ENCODE data around the gene MAPKAPK5. TPM values are rescaled to one million over a fixed set of nuclear protein-coding genes. Genes with fewer than 3 reads are reported as not detected.

The MAPKAPK5 gene
- total RNA-seq, 4 donors from 2014 or later: 20.0 to 53.7 (median 43.1) TPM

GRCh38 chr12:111901182-111901581 lies 59.2 kb downstream of the MAPKAPK5 start:
- intact Hi-C loops (cut with DNase I; ENCODE audit: low total_unique reads): no loop called here
- Histone ChIP-seq H3K9me3 (no peaks in the 10 kb centered on the region), H3K27ac (no peak overlapping the region), H3K27me3 (no peaks in the 10 kb centered on the region), H3K36me3 (no peaks in the 10 kb centered on the region), H3K4me3 (no peak overlapping the region), H3K4me1 (no peaks in the 10 kb centered on the region)
- no peak for DNase-seq
- TF ChIP-seq POLR2A (IDR thresholded peaks at IDR 0.05): no peak
- TF ChIP-seq, protein P1, sequence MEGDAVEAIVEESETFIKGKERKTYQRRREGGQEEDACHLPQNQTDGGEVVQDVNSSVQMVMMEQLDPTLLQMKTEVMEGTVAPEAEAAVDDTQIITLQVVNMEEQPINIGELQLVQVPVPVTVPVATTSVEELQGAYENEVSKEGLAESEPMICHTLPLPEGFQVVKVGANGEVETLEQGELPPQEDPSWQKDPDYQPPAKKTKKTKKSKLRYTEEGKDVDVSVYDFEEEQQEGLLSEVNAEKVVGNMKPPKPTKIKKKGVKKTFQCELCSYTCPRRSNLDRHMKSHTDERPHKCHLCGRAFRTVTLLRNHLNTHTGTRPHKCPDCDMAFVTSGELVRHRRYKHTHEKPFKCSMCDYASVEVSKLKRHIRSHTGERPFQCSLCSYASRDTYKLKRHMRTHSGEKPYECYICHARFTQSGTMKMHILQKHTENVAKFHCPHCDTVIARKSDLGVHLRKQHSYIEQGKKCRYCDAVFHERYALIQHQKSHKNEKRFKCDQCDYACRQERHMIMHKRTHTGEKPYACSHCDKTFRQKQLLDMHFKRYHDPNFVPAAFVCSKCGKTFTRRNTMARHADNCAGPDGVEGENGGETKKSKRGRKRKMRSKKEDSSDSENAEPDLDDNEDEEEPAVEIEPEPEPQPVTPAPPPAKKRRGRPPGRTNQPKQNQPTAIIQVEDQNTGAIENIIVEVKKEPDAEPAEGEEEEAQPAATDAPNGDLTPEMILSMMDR (IDR thresholded peaks at IDR 0.05): no peak

GRCh38 chr12:111904446-111904975 lies 62.5 kb downstream of the MAPKAPK5 start:
- TF ChIP-seq, protein P1 (IDR thresholded peaks at IDR 0.05): no peak
- H3K4me3 ChIP-seq: no peak overlapping the region
- H3K9me3 ChIP-seq: no peaks in the 10 kb centered on the region
- intact Hi-C loops (cut with DNase I; ENCODE audit: low total_unique reads): no loop called here
- no peaks in the 10 kb centered on the region for H3K36me3 ChIP-seq
- no peak for DNase-seq
- no peak overlapping the region for H3K27ac ChIP-seq
- H3K4me1 ChIP-seq: no peaks in the 10 kb centered on the region
- no peaks in the 10 kb centered on the region for H3K27me3 ChIP-seq

DNA sequence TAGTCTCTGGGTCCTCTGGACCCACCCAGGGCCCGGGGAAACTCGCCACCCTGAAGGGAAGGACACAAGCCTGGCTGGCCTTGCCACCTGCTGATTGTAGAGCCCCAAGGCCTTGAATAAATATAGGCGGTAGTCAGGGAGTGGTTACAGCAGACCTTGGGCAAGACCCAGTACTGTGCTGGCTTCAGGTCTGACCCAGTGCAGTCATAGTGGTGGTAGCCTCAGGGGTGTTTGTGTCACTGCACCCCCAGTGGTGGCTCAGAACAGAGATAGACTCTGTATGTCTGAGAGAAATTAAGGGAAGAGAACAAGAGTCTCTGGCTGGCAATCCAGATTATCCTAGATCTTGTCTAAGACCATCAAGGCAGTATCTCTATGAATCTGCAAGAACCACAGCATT lies 63.5 kb downstream of the MAPKAPK5 start:
- H3K27me3 ChIP-seq: no peaks in the 10 kb centered on the region
- DNase-seq: no peak

GRCh38 chr12:111907740-111908139 lies 65.7 kb downstream of the MAPKAPK5 start:
- Histone ChIP-seq H3K36me3 (no peaks in the 10 kb centered on the region), H3K9me3 (no peaks in the 10 kb centered on the region), H3K27ac (no peak overlapping the region), H3K4me1 (no peaks in the 10 kb centered on the region), H3K27me3 (no peaks in the 10 kb centered on the region), H3K4me3 (no peak overlapping the region)
- intact Hi-C loops (cut with DNase I; ENCODE audit: low total_unique reads): no loop called here
- TF ChIP-seq POLR2A (IDR thresholded peaks at IDR 0.05): no peak
- TF ChIP-seq, protein P1 (IDR thresholded peaks at IDR 0.05): no peak
- no peak for DNase-seq

More for the DNA sequence above, 63.5 kb downstream of the MAPKAPK5 start:
- H3K27ac ChIP-seq: no peak overlapping the region
- no peaks in the 10 kb centered on the region for H3K9me3 ChIP-seq
- intact Hi-C loops (cut with DNase I; ENCODE audit: low total_unique reads): no loop called here
- no peak overlapping the region for H3K4me3 ChIP-seq
- no peaks in the 10 kb centered on the region for H3K36me3 ChIP-seq
- no peaks in the 10 kb centered on the region for H3K4me1 ChIP-seq
- TF ChIP-seq, protein P1 (IDR thresholded peaks at IDR 0.05): no peak
- TF ChIP-seq POLR2A (IDR thresholded peaks at IDR 0.05): no peak

GRCh38 chr12:111925171-111925570 lies 83.1 kb downstream of the MAPKAPK5 start:
- Histone ChIP-seq H3K4me3 (no peak overlapping the region), H3K36me3 (no peaks in the 10 kb centered on the region), H3K27me3 (no peaks in the 10 kb centered on the region), H3K27ac (no peak overlapping the region), H3K4me1 (no peaks in the 10 kb centered on the region), H3K9me3 (no peaks in the 10 kb centered on the region)
- intact Hi-C loops (cut with DNase I; ENCODE audit: low total_unique reads): no loop called here
- DNase-seq: no peak
- TF ChIP-seq, protein P1 (IDR thresholded peaks at IDR 0.05): no peak
- TF ChIP-seq POLR2A (IDR thresholded peaks at IDR 0.05): no peak

Measured in uterus (tissue), 4 donors.